IMR-90 (cell line): ENCODE results near the gene CSGALNACT2. TPM values are rescaled to one million over a fixed set of nuclear protein-coding genes. Genes with fewer than 3 reads are reported as not detected.

ENCODE experiments used
- ATAC-seq: fragments of 200-7000 bp; cut with Tn5 transposase; 2 replicates; pipeline ENCODE4 v1.9.1; 2020; ENCODE audit warnings: low read depth, mild to moderate bottlenecking, moderate library complexity
- BruUV-seq: library from RNA; stranded (reverse); fragments of 400-500 nt; replicated peaks from 2 replicates; lab custom pipeline; 2021; lab: Mats Ljungman, UMichigan
- CTCF ChIA-PET: fragments of 300-600 bp; formaldehyde crosslinking; extraction: SDS; loops from one replicate; lab custom pipeline; 2021; ENCODE audit warnings: antibody characterized with exemption; lab: Yijun Ruan, JAX
- POLR2A ChIA-PET: fragments of 300-600 bp; sonication (Branson Sonifier 250); formaldehyde crosslinking; loops from one replicate; lab custom pipeline; 2022; ENCODE audit warnings: antibody characterized with exemption; ENCODE audit not compliant: unreplicated experiment; lab: Charles Lee
- DNase-seq: peaks from one replicate; pipeline ENCODE4 v3.0.0; 2013
- H2AFZ ChIP-seq: replicated peaks from 2 replicates; pipeline ENCODE3; 2013; ENCODE audit warnings: low read length, mild to moderate bottlenecking; ENCODE audit not compliant: poor library complexity
- H2AK5ac ChIP-seq: 2 replicates; pipeline ENCODE4 v1.6.1; 2013; ENCODE audit warnings: low read depth, low read length, inconsistent platforms
- H2AK9ac ChIP-seq: replicated peaks from 2 replicates; pipeline ENCODE3; 2013; ENCODE audit warnings: mild to moderate bottlenecking, low read depth, low read length, moderate library complexity; ENCODE audit not compliant: poor library complexity
- H2BK120ac ChIP-seq: 2 replicates; pipeline ENCODE4 v1.6.1; 2013; ENCODE audit warnings: low read depth, low read length, inconsistent platforms
- H2BK15ac ChIP-seq: 3 replicates; pipeline ENCODE4 v1.6.1; 2013; ENCODE audit warnings: low read depth, low read length, inconsistent platforms
- H2BK20ac ChIP-seq: 2 replicates; pipeline ENCODE4 v1.6.1; 2013; ENCODE audit warnings: low read depth, mild to moderate bottlenecking, inconsistent platforms, low read length, moderate library complexity
- H2BK5ac ChIP-seq: 2 replicates; pipeline ENCODE4 v1.6.1; 2013; ENCODE audit warnings: mild to moderate bottlenecking, low read depth, low read length, inconsistent platforms; ENCODE audit not compliant: poor library complexity, severe bottlenecking
- H3K14ac ChIP-seq: replicated peaks from 2 replicates; pipeline ENCODE4 v1.6.1; 2013; ENCODE audit warnings: low read depth, low read length, inconsistent platforms
- H3K18ac ChIP-seq: 2 replicates; pipeline ENCODE4 v1.6.1; 2013; ENCODE audit warnings: low read depth, low read length, control low read depth
- H3K23ac ChIP-seq: 2 replicates; pipeline ENCODE4 v1.6.1; 2013; ENCODE audit warnings: low read depth, low read length, inconsistent platforms
- H3K27ac ChIP-seq: 2 replicates; pipeline ENCODE4 v1.5.1; 2013; ENCODE audit warnings: mild to moderate bottlenecking, control low read depth, low read length; ENCODE audit not compliant: insufficient read depth
- H3K27me3 ChIP-seq: 2 replicates; pipeline ENCODE4 v1.6.1; 2013; ENCODE audit warnings: low read length; ENCODE audit not compliant: control insufficient read depth, insufficient read depth
- H3K36me3 ChIP-seq: 2 replicates; pipeline ENCODE4 v1.6.1; 2013; ENCODE audit warnings: low read length, mixed read lengths; ENCODE audit not compliant: control insufficient read depth, insufficient read depth
- H3K4ac ChIP-seq: 2 replicates; pipeline ENCODE4 v1.6.1; 2013; ENCODE audit warnings: low read depth, low read length, inconsistent platforms
- H3K4me1 ChIP-seq: 2 replicates; pipeline ENCODE4 v1.6.1; 2013; ENCODE audit warnings: low read length, mixed read lengths; ENCODE audit not compliant: control insufficient read depth, insufficient read depth
- H3K4me2 ChIP-seq: 2 replicates; pipeline ENCODE4 v1.6.1; 2013; ENCODE audit warnings: low read depth, mild to moderate bottlenecking, control low read depth, low read length, moderate library complexity
- H3K4me3 ChIP-seq: 2 replicates; pipeline ENCODE4 v1.5.1; 2013; ENCODE audit warnings: low read depth, mild to moderate bottlenecking, control low read depth, low read length, moderate library complexity; ENCODE audit not compliant: insufficient read depth
- H3K56ac ChIP-seq: 2 replicates; pipeline ENCODE4 v1.6.1; 2013; ENCODE audit warnings: low read length, inconsistent platforms; ENCODE audit not compliant: insufficient read depth; ENCODE audit errors: extremely low read depth
- H3K79me1 ChIP-seq, 2 experiments: 2 replicates each; pipeline ENCODE4 v1.6.1; 2013; ENCODE audit warnings: low read length in 2 of 2, inconsistent platforms in 1 of 2, low read depth in 1 of 2
- H3K9ac ChIP-seq: 2 replicates; pipeline ENCODE4 v1.6.1; 2013; ENCODE audit warnings: low read depth, low read length, control low read depth
- H3K9me1 ChIP-seq: 2 replicates; pipeline ENCODE4 v1.6.1; 2013; ENCODE audit warnings: low read length, inconsistent platforms; ENCODE audit not compliant: insufficient read depth
- H3K9me3 ChIP-seq: 2 replicates; pipeline ENCODE4 v1.6.1; 2013; ENCODE audit warnings: low read length; ENCODE audit not compliant: control insufficient read depth, insufficient read depth
- H4K20me1 ChIP-seq: 2 replicates; pipeline ENCODE4 v1.6.1; 2013; ENCODE audit warnings: low read length, inconsistent platforms; ENCODE audit not compliant: insufficient read depth
- H4K5ac ChIP-seq: 2 replicates; pipeline ENCODE4 v1.6.1; 2013; ENCODE audit warnings: mild to moderate bottlenecking, low read depth, low read length, control low read depth
- H4K8ac ChIP-seq, 2 experiments: 2 replicates each; pipeline ENCODE4 v1.6.1; 2013; ENCODE audit warnings: low read depth in 2 of 2, low read length in 2 of 2, control low read depth in 1 of 2, inconsistent platforms in 1 of 2
- H4K91ac ChIP-seq: 2 replicates; pipeline ENCODE4 v1.6.1; 2013; ENCODE audit warnings: low read depth, low read length, inconsistent platforms; ENCODE audit not compliant: insufficient read depth
- BHLHE40 ChIP-seq: fragments of 150-350 bp; IDR thresholded peaks from 2 replicates; pipeline ENCODE4 v1.6.1; 2016; ENCODE audit warnings: mild to moderate bottlenecking, low read depth, low read length
- CEBPB ChIP-seq: IDR thresholded peaks from 2 replicates; pipeline ENCODE4 v1.6.1; 2012; ENCODE audit warnings: low read depth, low read length, improper control_type of control experiment
- ELK1 ChIP-seq: fragments of 150-350 bp; IDR thresholded peaks from 2 replicates; pipeline ENCODE4 v1.6.1; 2016; ENCODE audit warnings: low read depth, mild to moderate bottlenecking, low read length, moderate library complexity, borderline replicate concordance
- FOS ChIP-seq: fragments of 150-350 bp; IDR thresholded peaks from 2 replicates; pipeline ENCODE4 v1.6.1; 2016; ENCODE audit warnings: low read depth, low read length
- MAFK ChIP-seq: IDR thresholded peaks from 2 replicates; pipeline ENCODE4 v1.6.1; 2012; ENCODE audit warnings: low read depth, low read length, improper control_type of control experiment
- MXI1 ChIP-seq: IDR thresholded peaks from 2 replicates; pipeline ENCODE4 v1.6.1; 2012; ENCODE audit warnings: low read depth, mild to moderate bottlenecking, low read length, moderate library complexity, borderline replicate concordance
- NFE2L2 ChIP-seq: fragments of 150-350 bp; IDR thresholded peaks from 2 replicates; pipeline ENCODE4 v1.6.1; 2016; ENCODE audit warnings: low read depth, mild to moderate bottlenecking, low read length
- RAD21 ChIP-seq: IDR thresholded peaks from 2 replicates; pipeline ENCODE4 v1.6.1; 2012; ENCODE audit warnings: low read length, improper control_type of control experiment
- RFX5 ChIP-seq: IDR thresholded peaks from 2 replicates; pipeline ENCODE4 v1.8.0; 2012; ENCODE audit warnings: low read depth, mild to moderate bottlenecking, low read length, moderate library complexity
- SMC3 ChIP-seq: fragments of 150-350 bp; IDR thresholded peaks from 2 replicates; pipeline ENCODE4 v1.6.1; 2016; ENCODE audit warnings: low read depth, mild to moderate bottlenecking, antibody characterized with exemption, low read length, moderate library complexity
- WGBS, 2 experiments: methylation state at CpG; one replicate each; pipeline versions ENCODE4 v1.1.5 to v1.1.7; 2013; ENCODE audit warnings: missing lambda C conversion rate in 2 of 2; ENCODE audit not compliant: insufficient read length in 1 of 2; ENCODE audit errors: extremely low coverage in 2 of 2; 5-methylcytosine and 5-hydroxymethylcytosine counted together
- dilution Hi-C: fragments of 300-500 bp; cut with HindIII; formaldehyde crosslinking; loops from one replicate; pipeline ENCODE4 v1.14.3; 2018; ENCODE audit warnings: low sequenced_read_pairs; ENCODE audit not compliant: unreplicated experiment
- in situ Hi-C: fragments of 300-500 bp; cut with MboI; formaldehyde crosslinking; loops from 3 replicates; pipeline ENCODE4 v1.14.3; 2019; ENCODE audit warnings: low sequenced_read_pairs, inconsistent platforms, mixed read lengths
- intact Hi-C: fragments of 100-400 bp; cut with micrococcal nuclease; formaldehyde crosslinking; loops from 2 replicates; pipeline ENCODE4 v1.10.0; 2022
- polyA plus RNA-seq, 3 experiments: library from polyadenylated mRNA; depleted of rRNA; stranded (reverse); fragments of >200 nt; gene quantifications; 2 replicates each; pipeline ENCODE4 v1.2.3, GENCODE V29; 2012; ENCODE audit warnings: low replicate concordance in 1 of 3
- total RNA-seq: library from RNA; depleted of rRNA; stranded (reverse); fragments of >200 nt; gene quantifications from 2 replicates; pipeline ENCODE4 v1.2.3, GENCODE V29; 2012
- TF ChIP-seq, protein P1 (sequence below): fragments of 150-350 bp; IDR thresholded peaks from 2 replicates; pipeline ENCODE4 v1.6.1; 2017; ENCODE audit warnings: mild to moderate bottlenecking, antibody characterized with exemption, low read length, low read depth
- TF ChIP-seq, protein P2 (sequence below): conservative IDR thresholded peaks from 2 replicates; pipeline ENCODE4 v1.5.1; 2012; ENCODE audit warnings: mild to moderate bottlenecking, low read depth, low read length, improper control_type of control experiment

Gene CSGALNACT2
- total and polyA plus RNA-seq, 2 of the 4 experiments (the other 2 are of a cell fraction) = 6.5 to 13.1 TPM

DNA sequence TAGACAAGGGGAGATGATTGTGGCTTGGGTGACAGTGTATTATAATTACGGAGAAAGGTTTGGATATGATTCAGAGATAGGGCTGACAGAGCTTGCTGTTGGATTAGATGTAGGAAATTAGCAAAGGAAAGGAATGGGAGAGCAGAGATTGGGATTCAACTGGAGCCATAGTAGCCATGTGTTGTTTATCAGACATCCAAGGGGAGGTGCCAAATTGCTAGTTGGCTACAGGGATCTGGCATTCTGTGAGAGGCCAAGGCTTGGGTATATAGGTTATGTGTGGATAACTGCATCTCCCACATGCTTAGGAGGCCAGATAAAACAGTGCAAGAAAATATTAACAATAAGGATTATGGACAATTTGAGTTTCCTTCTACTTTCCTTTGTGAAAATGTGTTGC, 34.9 kb downstream of the CSGALNACT2 start:
- no peaks in the 10 kb centered on the region for H3K4me1 ChIP-seq
- no peak overlapping the region for H2BK5ac ChIP-seq
- H3K4ac ChIP-seq = no peak overlapping the region
- H3K4me3 ChIP-seq = no peak overlapping the region
- no peak overlapping the region for H2AK9ac ChIP-seq
- no peak overlapping the region for H4K91ac ChIP-seq
- ChIA-PET CTCF (no interaction called here), POLR2A (no interaction called here)
- no CpG with 5 or more reads among the region's 1 CpG for WGBS, 2 experiments
- H3K79me1 ChIP-seq = peaks cover 11 to 16% of the 10 kb centered on the region in 2 experiments
- no peak overlapping the region for H2BK15ac ChIP-seq
- H4K20me1 ChIP-seq = no peaks in the 10 kb centered on the region; the same call in 1 of the 2 replicates
- intact Hi-C loops (no loop called here), dilution Hi-C loops (no loop called here), in situ Hi-C loops (no loop called here)
- no peak overlapping the region for H3K23ac ChIP-seq
- H2AK5ac ChIP-seq = no peak overlapping the region
- H4K5ac ChIP-seq = no peak overlapping the region
- no peak for ATAC-seq
- no peak overlapping the region for H3K27ac ChIP-seq
- peaks cover 6% of the 10 kb centered on the region; the same call in 1 of the 2 replicates for H3K9me1 ChIP-seq
- H3K14ac ChIP-seq = no peak overlapping the region
- H2BK120ac ChIP-seq = no peak overlapping the region
- no peak overlapping the region for H3K18ac ChIP-seq
- no TSS peak for BruUV-seq
- TF ChIP-seq SMC3 (no peak), MXI1 (no peak), ELK1 (no peak), BHLHE40 (no peak), MAFK (no peak), CEBPB (no peak), FOS (no peak), NFE2L2 (no peak), RAD21 (no peak), RFX5 (no peak)
- TF ChIP-seq, protein P1, sequence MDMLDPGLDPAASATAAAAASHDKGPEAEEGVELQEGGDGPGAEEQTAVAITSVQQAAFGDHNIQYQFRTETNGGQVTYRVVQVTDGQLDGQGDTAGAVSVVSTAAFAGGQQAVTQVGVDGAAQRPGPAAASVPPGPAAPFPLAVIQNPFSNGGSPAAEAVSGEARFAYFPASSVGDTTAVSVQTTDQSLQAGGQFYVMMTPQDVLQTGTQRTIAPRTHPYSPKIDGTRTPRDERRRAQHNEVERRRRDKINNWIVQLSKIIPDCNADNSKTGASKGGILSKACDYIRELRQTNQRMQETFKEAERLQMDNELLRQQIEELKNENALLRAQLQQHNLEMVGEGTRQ = no peak
- TF ChIP-seq, protein P2, sequence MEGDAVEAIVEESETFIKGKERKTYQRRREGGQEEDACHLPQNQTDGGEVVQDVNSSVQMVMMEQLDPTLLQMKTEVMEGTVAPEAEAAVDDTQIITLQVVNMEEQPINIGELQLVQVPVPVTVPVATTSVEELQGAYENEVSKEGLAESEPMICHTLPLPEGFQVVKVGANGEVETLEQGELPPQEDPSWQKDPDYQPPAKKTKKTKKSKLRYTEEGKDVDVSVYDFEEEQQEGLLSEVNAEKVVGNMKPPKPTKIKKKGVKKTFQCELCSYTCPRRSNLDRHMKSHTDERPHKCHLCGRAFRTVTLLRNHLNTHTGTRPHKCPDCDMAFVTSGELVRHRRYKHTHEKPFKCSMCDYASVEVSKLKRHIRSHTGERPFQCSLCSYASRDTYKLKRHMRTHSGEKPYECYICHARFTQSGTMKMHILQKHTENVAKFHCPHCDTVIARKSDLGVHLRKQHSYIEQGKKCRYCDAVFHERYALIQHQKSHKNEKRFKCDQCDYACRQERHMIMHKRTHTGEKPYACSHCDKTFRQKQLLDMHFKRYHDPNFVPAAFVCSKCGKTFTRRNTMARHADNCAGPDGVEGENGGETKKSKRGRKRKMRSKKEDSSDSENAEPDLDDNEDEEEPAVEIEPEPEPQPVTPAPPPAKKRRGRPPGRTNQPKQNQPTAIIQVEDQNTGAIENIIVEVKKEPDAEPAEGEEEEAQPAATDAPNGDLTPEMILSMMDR = no peak
- no peak overlapping the region for H4K8ac ChIP-seq
- H3K9me3 ChIP-seq = no peaks in the 10 kb centered on the region
- H3K36me3 ChIP-seq = peaks cover 25% of the 10 kb centered on the region
- no peaks in the 10 kb centered on the region for H3K27me3 ChIP-seq
- H3K56ac ChIP-seq = no peak overlapping the region
- no peak overlapping the region for H2BK20ac ChIP-seq
- no peak overlapping the region for H3K4me2 ChIP-seq
- H2AFZ ChIP-seq = no peak overlapping the region
- H3K9ac ChIP-seq = no peak overlapping the region
- no peak for DNase-seq
